Neural progenitor cell (in vitro differentiated cells): ENCODE data around the gene JAKMIP2. TPM values are rescaled to one million over a fixed set of nuclear protein-coding genes. Genes with fewer than 3 reads are reported as not detected.

Experiments
- DNase-seq: peaks from one replicate; pipeline ENCODE4 v3.0.0-alpha.2; 2016; ENCODE audit warnings: low spot score
- H2AFZ ChIP-seq: fragments of 200-600 bp; sonication (generic); replicated peaks from 2 replicates; pipeline ENCODE4 v1.6.1; 2016; ENCODE audit warnings: antibody characterized with exemption
- H3F3A ChIP-seq: fragments of 200-600 bp; sonication (generic); 2 replicates; pipeline ENCODE4 v1.6.1; 2016; ENCODE audit warnings: antibody characterized with exemption, low read depth
- H3K27ac ChIP-seq: fragments of 200-600 bp; sonication (generic); 2 replicates; pipeline ENCODE4 v1.5.1; 2016; ENCODE audit warnings: mild to moderate bottlenecking
- H3K27me3 ChIP-seq: fragments of 200-600 bp; sonication (generic); 2 replicates; pipeline ENCODE4 v1.6.1; 2016; ENCODE audit warnings: mild to moderate bottlenecking, moderate library complexity
- H3K36me3 ChIP-seq: fragments of 200-600 bp; sonication (generic); 2 replicates; pipeline ENCODE4 v1.5.1; 2016
- H3K4me1 ChIP-seq: fragments of 200-600 bp; sonication (generic); 2 replicates; pipeline ENCODE4 v1.6.1; 2016; ENCODE audit warnings: mixed run types
- H3K4me2 ChIP-seq: fragments of 200-600 bp; sonication (generic); 2 replicates; pipeline ENCODE4 v1.6.1; 2016
- H3K4me3 ChIP-seq: fragments of 200-600 bp; sonication (generic); 2 replicates; pipeline ENCODE4 v1.5.1; 2016
- H3K79me2 ChIP-seq: fragments of 200-600 bp; sonication (generic); 2 replicates; pipeline ENCODE4 v1.6.1; 2016; ENCODE audit warnings: low read depth
- H3K9ac ChIP-seq: fragments of 200-600 bp; sonication (generic); 2 replicates; pipeline ENCODE4 v1.6.1; 2016
- H3K9me3 ChIP-seq: fragments of 200-600 bp; sonication (generic); 2 replicates; pipeline ENCODE4 v1.5.1; 2016; ENCODE audit warnings: low read depth
- H4K20me1 ChIP-seq: fragments of 200-600 bp; sonication (generic); 2 replicates; pipeline ENCODE4 v1.6.1; 2016; ENCODE audit warnings: low read depth
- H3K27ac Mint-ChIP-seq: 3 replicates; pipeline ENCODE4 v1.8.0; 2021; ENCODE audit warnings: mixed read lengths
- H3K27me3 Mint-ChIP-seq: 2 replicates; pipeline ENCODE4 v1.8.0; 2022; ENCODE audit warnings: low read depth, mild to moderate bottlenecking, inconsistent platforms, moderate library complexity, mixed read lengths; ENCODE audit not compliant: insufficient read depth
- H3K36me3 Mint-ChIP-seq: 3 replicates; pipeline ENCODE4 v1.8.0; 2021; ENCODE audit warnings: mixed read lengths
- H3K4me1 Mint-ChIP-seq: 3 replicates; pipeline ENCODE4 v1.8.0; 2021; ENCODE audit warnings: mixed read lengths
- H3K4me3 Mint-ChIP-seq: 3 replicates; pipeline ENCODE4 v1.8.0; 2021; ENCODE audit warnings: mild to moderate bottlenecking, moderate library complexity, mixed read lengths
- H3K9me3 Mint-ChIP-seq: 3 replicates; pipeline ENCODE4 v1.8.0; 2020; ENCODE audit warnings: mixed read lengths
- CTCF ChIP-seq: fragments of 200-600 bp; sonication (generic); IDR thresholded peaks from 2 replicates; pipeline ENCODE4 v1.5.1; 2017; ENCODE audit warnings: antibody characterized with exemption, mild to moderate bottlenecking
- EZH2 ChIP-seq: fragments of 200-600 bp; sonication (generic); IDR thresholded peaks from 2 replicates; pipeline ENCODE4 v1.6.1; 2017; ENCODE audit warnings: antibody characterized with exemption, mild to moderate bottlenecking, moderate library complexity
- EZH2phosphoT487 ChIP-seq: fragments of 200-600 bp; sonication (generic); IDR thresholded peaks from 2 replicates; pipeline ENCODE4 v1.6.1; 2017; ENCODE audit warnings: antibody characterized with exemption
- total RNA-seq: library from RNA; depleted of rRNA; stranded (reverse); fragments of >200 nt; gene quantifications from 2 replicates; pipeline ENCODE4 v1.2.3, GENCODE V29; 2015; ENCODE audit warnings: low replicate concordance

The JAKMIP2 gene
- total RNA-seq, 1 donor from 2014 or later: 8.2 TPM

- TF ChIP-seq EZH2phosphoT487 (no peak), EZH2 (no peak), CTCF (no peak)
- Mint-ChIP-seq H3K4me1 (no peaks in the 10 kb centered on the region), H3K36me3 (peaks cover 26% of the 10 kb centered on the region), H3K9me3 (peaks cover 34% of the 10 kb centered on the region), H3K27ac (no peak overlapping the region), H3K27me3 (peaks cover 5% of the 10 kb centered on the region), H3K4me3 (no peak overlapping the region)
- Histone ChIP-seq H3K9ac (no peak overlapping the region), H3K27me3 (no peaks in the 10 kb centered on the region), H3K27ac (no peak overlapping the region), H3F3A (no peaks in the 10 kb centered on the region), H3K4me1 (no peaks in the 10 kb centered on the region), H3K36me3 (no peaks in the 10 kb centered on the region), H2AFZ (no peak overlapping the region), H3K9me3 (no peaks in the 10 kb centered on the region), H3K4me3 (no peak overlapping the region), H3K4me2 (no peak overlapping the region), H3K79me2 (no peaks in the 10 kb centered on the region), H4K20me1 (no peaks in the 10 kb centered on the region)
- DNase-seq: no peak
Observed at GRCh38 chr5:147697380-147697779, 85.1 kb downstream of the JAKMIP2 start.

GRCh38 chr5:147694772-147695171, 87.8 kb downstream of the JAKMIP2 start:
- Mint-ChIP-seq H3K27ac (no peak overlapping the region), H3K4me3 (no peak overlapping the region), H3K27me3 (peaks cover 6% of the 10 kb centered on the region), H3K4me1 (peaks cover 4% of the 10 kb centered on the region), H3K36me3 (peaks cover 27% of the 10 kb centered on the region), H3K9me3 (peaks cover 32% of the 10 kb centered on the region)
- Histone ChIP-seq H3K36me3 (no peaks in the 10 kb centered on the region), H2AFZ (no peak overlapping the region), H4K20me1 (peaks cover 3% of the 10 kb centered on the region), H3K4me3 (no peak overlapping the region), H3K27ac (no peak overlapping the region), H3K9ac (no peak overlapping the region), H3K27me3 (no peaks in the 10 kb centered on the region), H3F3A (no peaks in the 10 kb centered on the region), H3K4me2 (no peak overlapping the region), H3K79me2 (no peaks in the 10 kb centered on the region), H3K9me3 (no peaks in the 10 kb centered on the region), H3K4me1 (no peaks in the 10 kb centered on the region)
- DNase-seq: no peak
- no peak for TF ChIP-seq CTCF
- TF ChIP-seq EZH2phosphoT487: no peak
- TF ChIP-seq EZH2: no peak

- H3K4me1 Mint-ChIP-seq: peaks cover 14% of the 10 kb centered on the region
- no peak for TF ChIP-seq EZH2phosphoT487
- TF ChIP-seq EZH2: no peak
- TF ChIP-seq CTCF: no peak
- Histone ChIP-seq H3K4me2 (no peak overlapping the region), H4K20me1 (peaks cover 15% of the 10 kb centered on the region), H2AFZ (no peak overlapping the region), H3K27ac (no peak overlapping the region), H3K27me3 (no peaks in the 10 kb centered on the region), H3K4me3 (no peak overlapping the region), H3K79me2 (no peaks in the 10 kb centered on the region), H3F3A (no peaks in the 10 kb centered on the region), H3K9ac (no peak overlapping the region), H3K4me1 (no peaks in the 10 kb centered on the region), H3K36me3 (no peaks in the 10 kb centered on the region), H3K9me3 (no peaks in the 10 kb centered on the region)
- no peak for DNase-seq
- H3K4me3 Mint-ChIP-seq: no peak overlapping the region
- H3K27me3 Mint-ChIP-seq: peaks cover 6% of the 10 kb centered on the region
- H3K27ac Mint-ChIP-seq: no peak overlapping the region
- H3K9me3 Mint-ChIP-seq: peaks cover 20% of the 10 kb centered on the region
- peaks cover 16% of the 10 kb centered on the region for H3K36me3 Mint-ChIP-seq
Observed at GRCh38 chr5:147693233-147693632, 89.3 kb downstream of the JAKMIP2 start.
